ENCODE results near the gene ERFE. TPM values are rescaled to one million over a fixed set of nuclear protein-coding genes. Genes with fewer than 3 reads are reported as not detected.

The ERFE gene
- total RNA-seq, 1 experiment from 2014 or later, result 18.1 TPM

GRCh38 chr2:238125127-238125885 lies 33.5 kb upstream of the ERFE start:
- no peaks in the 10 kb centered on the region for H3K4me1 Mint-ChIP-seq (ENCODE audit: insufficient read depth, unreplicated experiment)
- no TSS peak for BruUV-seq (replicated peaks)

GRCh38 chr2:238126338-238126737 lies 32.4 kb upstream of the ERFE start:
- intact Hi-C loops (cut with micrococcal nuclease), result no loop called here
- no peaks in the 10 kb centered on the region for H3K36me3 Mint-ChIP-seq (ENCODE audit: insufficient read depth, unreplicated experiment)
- no peak for DNase-seq (ENCODE audit: unreplicated experiment)
- no peak for TF ChIP-seq CTCF (IDR thresholded peaks at IDR 0.05; ENCODE audit: unreplicated experiment)
- CTCF ChIA-PET, result no interaction called here
- no TSS peak for BruUV-seq (replicated peaks)
- POLR2A ChIA-PET, result no interaction called here
- no peaks in the 10 kb centered on the region for H3K27me3 Mint-ChIP-seq (ENCODE audit: insufficient read depth, unreplicated experiment)
- H3K4me3 Mint-ChIP-seq (ENCODE audit: unreplicated experiment), result no peak overlapping the region
- no peak overlapping the region for H3K27ac Mint-ChIP-seq (ENCODE audit: low read depth, unreplicated experiment)
- no peaks in the 10 kb centered on the region for H3K9me3 Mint-ChIP-seq (ENCODE audit: unreplicated experiment)
- H3K4me1 Mint-ChIP-seq (ENCODE audit: insufficient read depth, unreplicated experiment), result no peaks in the 10 kb centered on the region

More at GRCh38 chr2:238125127-238125885, 33.5 kb upstream of the ERFE start:
- CTCF ChIA-PET, result no interaction called here
- DNase-seq (ENCODE audit: unreplicated experiment), result no peak
- Mint-ChIP-seq H3K27ac (ENCODE audit: low read depth, unreplicated experiment) (no peak overlapping the region), H3K36me3 (ENCODE audit: insufficient read depth, unreplicated experiment) (no peaks in the 10 kb centered on the region), H3K27me3 (ENCODE audit: insufficient read depth, unreplicated experiment) (no peaks in the 10 kb centered on the region), H3K4me3 (ENCODE audit: unreplicated experiment) (no peak overlapping the region), H3K9me3 (ENCODE audit: unreplicated experiment) (no peaks in the 10 kb centered on the region)
- TF ChIP-seq CTCF (IDR thresholded peaks at IDR 0.05; ENCODE audit: unreplicated experiment), result no peak
- intact Hi-C loops (cut with micrococcal nuclease), result no loop called here
- POLR2A ChIA-PET, result no interaction called here

- POLR2A ChIA-PET, result no interaction called here
- intact Hi-C loops (cut with micrococcal nuclease), result no loop called here
- BruUV-seq (replicated peaks), result no TSS peak
- H3K9me3 Mint-ChIP-seq (ENCODE audit: unreplicated experiment), result no peaks in the 10 kb centered on the region
- no peak for TF ChIP-seq CTCF (IDR thresholded peaks at IDR 0.05; ENCODE audit: unreplicated experiment)
- DNase-seq (ENCODE audit: unreplicated experiment), result no peak
- CTCF ChIA-PET, result no interaction called here
- H3K27ac Mint-ChIP-seq (ENCODE audit: low read depth, unreplicated experiment), result no peak overlapping the region
- H3K4me3 Mint-ChIP-seq (ENCODE audit: unreplicated experiment), result no peak overlapping the region
- H3K27me3 Mint-ChIP-seq (ENCODE audit: insufficient read depth, unreplicated experiment), result no peaks in the 10 kb centered on the region
- no peaks in the 10 kb centered on the region for H3K4me1 Mint-ChIP-seq (ENCODE audit: insufficient read depth, unreplicated experiment)
- H3K36me3 Mint-ChIP-seq (ENCODE audit: insufficient read depth, unreplicated experiment), result no peaks in the 10 kb centered on the region
Measured at GRCh38 chr2:238126775-238127164, 32.0 kb upstream of the ERFE start.

- Mint-ChIP-seq H3K9me3 (ENCODE audit: unreplicated experiment) (no peaks in the 10 kb centered on the region), H3K27me3 (ENCODE audit: insufficient read depth, unreplicated experiment) (no peaks in the 10 kb centered on the region), H3K4me1 (ENCODE audit: insufficient read depth, unreplicated experiment) (no peaks in the 10 kb centered on the region), H3K36me3 (ENCODE audit: insufficient read depth, unreplicated experiment) (no peaks in the 10 kb centered on the region), H3K27ac (ENCODE audit: low read depth, unreplicated experiment) (no peak overlapping the region), H3K4me3 (ENCODE audit: unreplicated experiment) (no peak overlapping the region)
- intact Hi-C loops (cut with micrococcal nuclease), result no loop called here
- no peak for DNase-seq (ENCODE audit: unreplicated experiment)
- TF ChIP-seq CTCF (IDR thresholded peaks at IDR 0.05; ENCODE audit: unreplicated experiment), result no peak
- no TSS peak for BruUV-seq (replicated peaks)
- ChIA-PET POLR2A (no interaction called here), CTCF (interaction anchor here (0.6 kb wide), 1 partner anchor 129 kb away, joined by 3 read pairs; no protein-coding TSS in a partner anchor)
Measured at GRCh38 chr2:238127165-238128060, 31.4 kb upstream of the ERFE start.
